ENCODE results near the gene WDR55. TPM values are rescaled to one million over a fixed set of nuclear protein-coding genes. Genes with fewer than 3 reads are reported as not detected.

The WDR55 gene
- total and polyA plus RNA-seq, 2 of the 13 experiments (the other 11 are each of a cell fraction or from before 2014, with no cell fraction given) = 17.7 to 18.2 TPM

GRCh38 chr5:140639148-140639981 is 25.3 kb upstream of the WDR55 start, which contains the start of gene TMCO6 (continued):
- TF ChIP-seq ZNF350 (CRISPR knock-in tag; IDR thresholded peaks at IDR 0.05; ENCODE audit: borderline replicate concordance, low read depth) (peak; percentile 84; the same call in 1 of the 2 replicates), MEIS2 (CRISPR knock-in tag; IDR thresholded peaks at IDR 0.05) (peak; percentile 94), POGK (CRISPR knock-in tag; conservative IDR thresholded peaks at IDR 0.05) (peak; percentile 78), ZNF3 (CRISPR knock-in tag; IDR thresholded peaks at IDR 0.05) (peak; percentile 15; the same call in 1 of the 2 replicates), SALL1 (CRISPR knock-in tag; IDR thresholded peaks at IDR 0.05) (peak; percentile 89), ZNF253 (CRISPR knock-in tag; IDR thresholded peaks at IDR 0.05; ENCODE audit: borderline replicate concordance) (no peak; the same call in 1 of the 2 replicates), WIZ (CRISPR knock-in tag; IDR thresholded peaks at IDR 0.05) (0 out of 2 replicates have a peak, but pooled peaks have one; percentile 77), ZNF704 (CRISPR knock-in tag; IDR thresholded peaks at IDR 0.05; ENCODE audit: borderline replicate concordance) (peak; percentile 72), ZKSCAN5 (CRISPR knock-in tag; IDR thresholded peaks at IDR 0.05) (no peak), MLLT10 (CRISPR knock-in tag; IDR thresholded peaks at IDR 0.05) (no peak), ZNF414 (CRISPR knock-in tag; IDR thresholded peaks at IDR 0.05) (no peak), KDM1A (CRISPR knock-in tag; IDR thresholded peaks at IDR 0.05) (0 out of 2 replicates have a peak, but pooled peaks have one; percentile 14), HNF1A (IDR thresholded peaks at IDR 0.05; ENCODE audit: low read depth) (no peak), HNF1A (CRISPR knock-in tag; IDR thresholded peaks at IDR 0.05; ENCODE audit: borderline replicate concordance) (peak; percentile 44; the same call in 1 of the 2 replicates), BORCS8-MEF2B (CRISPR knock-in tag; IDR thresholded peaks at IDR 0.05) (peak; percentile 63), TOPORS (CRISPR knock-in tag; IDR thresholded peaks at IDR 0.05) (no peak), GATAD1 (CRISPR knock-in tag; IDR thresholded peaks at IDR 0.05) (peak; percentile 72), MTA1 (CRISPR knock-in tag; IDR thresholded peaks at IDR 0.05; ENCODE audit: borderline replicate concordance) (peak; percentile 78; the same call in 1 of the 2 replicates), MXI1 (IDR thresholded peaks at IDR 0.05; ENCODE audit: borderline replicate concordance, low read depth, low read length) (peak; percentile 63; the same call in 1 of the 3 replicates), ZNF557 (CRISPR knock-in tag; IDR thresholded peaks at IDR 0.05) (0 out of 2 replicates have a peak, but pooled peaks have one; percentile 3), ZNF562 (CRISPR knock-in tag; IDR thresholded peaks at IDR 0.05; ENCODE audit: borderline replicate concordance) (0 out of 2 replicates have a peak, but pooled peaks have one; percentile 20), AKAP8 (CRISPR knock-in tag; IDR thresholded peaks at IDR 0.05) (peak; percentile 53; the same call in 1 of the 2 replicates)

All from HepG2 (cell line).